HepG2 (cell line): ENCODE results near the gene MTARC1. TPM values are rescaled to one million over a fixed set of nuclear protein-coding genes. Genes with fewer than 3 reads are reported as not detected.

Experiments
- AGO2 ChIP-seq: fragments of 200-400 bp; formaldehyde crosslinking; optimal IDR thresholded peaks from 2 replicates; pipeline ENCODE3; 2017; ENCODE audit warnings: mild to moderate bottlenecking, low read depth, low read length, moderate library complexity
- ASH2L ChIP-seq: fragments of 300-600, 200-600 bp; sonication (generic); IDR thresholded peaks from 2 replicates; pipeline ENCODE4 v1.7.0; 2017; ENCODE audit warnings: low read depth, mild to moderate bottlenecking, moderate library complexity, mixed read lengths, low read length; ENCODE audit not compliant: insufficient read length
- ATF7 ChIP-seq, 2 experiments: fragments of 450-650 bp in 1 of 2; sonication (generic) in 1 of 2; formaldehyde crosslinking in 1 of 2; IDR thresholded peaks; 2 replicates each; pipeline versions ENCODE4 v1.4.0 to v1.6.1; 2016 to 2020; ENCODE audit warnings: antibody characterized with exemption in 1 of 2, mild to moderate bottlenecking in 1 of 2, missing genetic modification reagents in 1 of 2
- ATF7-NPFF ChIP-seq: sonication (generic); formaldehyde crosslinking; IDR thresholded peaks from 2 replicates; pipeline ENCODE4 v1.8.1; 2023; ENCODE audit warnings: mild to moderate bottlenecking, low read depth, missing genetic modification reagents, moderate library complexity
- DMAP1 ChIP-seq: IDR thresholded peaks from 2 replicates; pipeline ENCODE4 v1.6.1; 2016
- IRF2 ChIP-seq: IDR thresholded peaks from 2 replicates; pipeline ENCODE4 v1.6.1; 2018; ENCODE audit warnings: missing genetic modification reagents, missing compliant biosample characterization
- MAZ ChIP-seq, 2 experiments: sonication (generic) in 1 of 2; formaldehyde crosslinking in 1 of 2; IDR thresholded peaks; 2 replicates each; pipeline versions ENCODE4 v1.5.0 to v1.6.1; 2012 to 2020; ENCODE audit warnings: low read depth in 2 of 2, mild to moderate bottlenecking in 2 of 2, borderline replicate concordance in 1 of 2, improper control_type of control experiment in 1 of 2, low read length in 1 of 2, missing genetic modification reagents in 1 of 2, moderate library complexity in 1 of 2
- NFYC ChIP-seq: IDR thresholded peaks from 2 replicates; pipeline ENCODE4 v1.6.1; 2016; ENCODE audit warnings: missing genetic modification reagents, missing compliant biosample characterization
- ONECUT2 ChIP-seq: sonication (generic); formaldehyde crosslinking; IDR thresholded peaks from 2 replicates; pipeline ENCODE4 v1.4.0; 2020; ENCODE audit warnings: missing genetic modification reagents
- PRDM15 ChIP-seq: sonication (generic); formaldehyde crosslinking; IDR thresholded peaks from 2 replicates; pipeline ENCODE4 v1.4.0; 2020; ENCODE audit warnings: missing genetic modification reagents
- RCOR2 ChIP-seq: IDR thresholded peaks from 2 replicates; pipeline ENCODE4 v1.6.1; 2016; ENCODE audit warnings: missing biosample characterization, missing genetic modification reagents
- SIX1 ChIP-seq: sonication (generic); formaldehyde crosslinking; IDR thresholded peaks from 2 replicates; pipeline ENCODE4 v1.4.0; 2020; ENCODE audit warnings: missing genetic modification reagents, borderline replicate concordance
- ZNF256 ChIP-seq: sonication (generic); formaldehyde crosslinking; conservative IDR thresholded peaks from 2 replicates; pipeline ENCODE4 v1.4.0; 2020; ENCODE audit warnings: missing genetic modification reagents
- ZNF609 ChIP-seq: sonication (generic); formaldehyde crosslinking; IDR thresholded peaks from 2 replicates; pipeline ENCODE4 v1.4.0; 2020; ENCODE audit warnings: mild to moderate bottlenecking, missing genetic modification reagents, borderline replicate concordance
- polyA plus RNA-seq, 8 experiments: library from polyadenylated mRNA; depleted of rRNA in 3 of 8; stranded (reverse) in 7 of 8; unstranded in 1 of 8; fragments of >200 nt; fragmentation: Illumina TruSeq in 4 of 8; extraction: Trizol in 4 of 8; gene quantifications; 2 replicates each; pipeline versions ENCODE4 v1.2.1 to v1.2.3, GENCODE V29; 2011 to 2016; ENCODE audit warnings: low read depth in 4 of 8, missing spikeins in 1 of 8, mixed read lengths in 1 of 8; ENCODE audit not compliant: insufficient read depth in 1 of 8
- total RNA-seq, 5 experiments: library from RNA; depleted of rRNA; stranded (reverse); fragments of >200 nt; fragmentation: Illumina TruSeq; extraction: Trizol; gene quantifications; 2 replicates each; pipeline ENCODE4 v1.2.3, GENCODE V29; 2016; ENCODE audit warnings: low read depth in 1 of 5
- TF ChIP-seq, protein P1 (sequence below): sonication (generic); formaldehyde crosslinking; IDR thresholded peaks from 2 replicates; pipeline ENCODE4 v1.5.1; 2020; ENCODE audit warnings: mild to moderate bottlenecking, missing genetic modification reagents
- TF ChIP-seq, protein P2 (sequence below): sonication (generic); formaldehyde crosslinking; IDR thresholded peaks from 2 replicates; pipeline ENCODE4 v1.8.1; 2023; ENCODE audit warnings: missing genetic modification reagents, mild to moderate bottlenecking, borderline replicate concordance

MTARC1 gene
- total and polyA plus RNA-seq, 2 of the 13 experiments (the other 11 are each of a cell fraction or from before 2014, with no cell fraction given), result 19.4 to 106 TPM

DNA sequence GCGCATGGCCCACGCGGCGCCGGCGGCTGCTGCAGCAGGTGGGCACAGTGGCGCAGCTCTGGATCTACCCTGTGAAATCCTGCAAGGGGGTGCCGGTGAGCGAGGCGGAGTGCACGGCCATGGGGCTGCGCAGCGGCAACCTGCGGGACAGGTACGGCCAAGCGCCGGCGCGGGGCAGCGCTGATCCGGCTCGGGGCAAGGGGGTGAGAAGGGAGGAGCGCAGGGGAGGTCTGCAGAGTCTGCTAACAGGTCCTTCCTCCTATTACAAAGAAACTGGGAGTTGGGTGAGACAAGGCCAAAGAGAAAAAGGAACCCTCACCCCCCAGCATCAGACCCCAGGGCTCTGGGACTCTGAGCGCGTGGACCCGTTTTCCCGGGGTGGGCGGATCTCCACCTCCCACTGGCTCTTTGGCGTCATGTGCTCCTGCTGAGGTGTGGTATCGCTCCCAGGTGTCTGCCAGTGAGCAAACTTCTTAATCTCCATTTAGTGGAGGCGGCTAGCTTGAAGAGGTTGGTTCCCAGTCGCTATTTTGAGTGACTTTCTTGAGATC is 431 bp downstream of the MTARC1 start (continued):
- TF ChIP-seq, protein P1, sequence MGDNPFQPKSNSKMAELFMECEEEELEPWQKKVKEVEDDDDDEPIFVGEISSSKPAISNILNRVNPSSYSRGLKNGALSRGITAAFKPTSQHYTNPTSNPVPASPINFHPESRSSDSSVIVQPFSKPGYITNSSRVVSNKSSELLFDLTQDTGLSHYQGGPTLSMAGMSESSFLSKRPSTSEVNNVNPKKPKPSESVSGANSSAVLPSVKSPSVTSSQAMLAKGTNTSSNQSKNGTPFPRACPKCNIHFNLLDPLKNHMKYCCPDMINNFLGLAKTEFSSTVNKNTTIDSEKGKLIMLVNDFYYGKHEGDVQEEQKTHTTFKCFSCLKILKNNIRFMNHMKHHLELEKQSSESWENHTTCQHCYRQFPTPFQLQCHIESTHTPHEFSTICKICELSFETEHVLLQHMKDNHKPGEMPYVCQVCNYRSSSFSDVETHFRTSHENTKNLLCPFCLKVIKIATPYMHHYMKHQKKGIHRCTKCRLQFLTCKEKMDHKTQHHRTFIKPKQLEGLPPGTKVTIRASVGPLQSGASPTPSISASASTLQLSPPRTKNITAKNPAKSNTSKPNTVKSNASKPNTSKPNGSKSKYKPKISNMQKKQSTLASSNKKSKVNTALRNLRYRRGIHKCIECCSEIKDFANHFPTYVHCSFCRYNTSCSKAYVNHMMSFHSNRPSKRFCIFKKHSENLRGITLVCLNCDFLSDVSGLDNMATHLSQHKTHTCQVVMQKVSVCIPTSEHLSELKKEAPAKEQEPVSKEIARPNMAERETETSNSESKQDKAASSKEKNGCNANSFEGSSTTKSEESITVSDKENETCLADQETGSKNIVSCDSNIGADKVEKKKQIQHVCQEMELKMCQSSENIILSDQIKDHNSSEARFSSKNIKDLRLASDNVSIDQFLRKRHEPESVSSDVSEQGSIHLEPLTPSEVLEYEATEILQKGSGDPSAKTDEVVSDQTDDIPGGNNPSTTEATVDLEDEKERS (CRISPR knock-in tag), result no peak
- peak; percentile 70 for TF ChIP-seq NFYC
- TF ChIP-seq, protein P2, sequence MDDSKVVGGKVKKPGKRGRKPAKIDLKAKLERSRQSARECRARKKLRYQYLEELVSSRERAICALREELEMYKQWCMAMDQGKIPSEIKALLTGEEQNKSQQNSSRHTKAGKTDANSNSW, result peak; percentile 11; the same call in 1 of the 2 replicates
- peak; percentile 44 for TF ChIP-seq ZNF609 (CRISPR knock-in tag)
- 0 out of 2 replicates have a peak, but pooled peaks have one; percentile 24 for TF ChIP-seq ZNF256 (CRISPR knock-in tag)
- no peak for TF ChIP-seq ONECUT2 (CRISPR knock-in tag)
- TF ChIP-seq IRF2 (CRISPR knock-in tag), result 0 out of 2 replicates have a peak, but pooled peaks have one; percentile 6
- TF ChIP-seq ASH2L, result peak; percentile 49
- peak; percentile 45; the same call in 1 of the 2 replicates for TF ChIP-seq DMAP1 (CRISPR knock-in tag)
- no peak for TF ChIP-seq SIX1 (CRISPR knock-in tag)
- TF ChIP-seq ATF7-NPFF (CRISPR knock-in tag), result peak; percentile 21; the same call in 1 of the 2 replicates
- no peak for TF ChIP-seq ATF7 (IDR thresholded peaks at IDR 0.05)
- no peak for TF ChIP-seq ATF7 (CRISPR knock-in tag; IDR thresholded peaks at IDR 0.05)
- no peak for TF ChIP-seq RCOR2 (CRISPR knock-in tag)
- peak; percentile 76 for TF ChIP-seq AGO2
- 0 out of 2 replicates have a peak, but pooled peaks have one; percentile 27 for TF ChIP-seq PRDM15
- no peak for TF ChIP-seq MAZ (IDR thresholded peaks at IDR 0.05; ENCODE audit: borderline replicate concordance, low read depth, low read length)
- TF ChIP-seq MAZ (CRISPR knock-in tag; IDR thresholded peaks at IDR 0.05; ENCODE audit: low read depth), result 0 out of 2 replicates have a peak, but pooled peaks have one; percentile 4
